CD4-positive, alpha-beta T cell treated with Interleukin-2 at 100 ng/mL for 4 hours (primary cell): ENCODE measurements around the gene NOTCH1.

Source experiments
- DNase-seq: peaks from one replicate; pipeline ENCODE4 v3.0.0-alpha.2; 2020; ENCODE audit warnings: low spot score

Gene NOTCH1

GRCh38 chr9:136516191-136516654 is 29.6 kb downstream of the NOTCH1 start:
- no peak for DNase-seq

GRCh38 chr9:136515276-136515675 is 30.6 kb downstream of the NOTCH1 start:
- DNase-seq, result no peak

GRCh38 chr9:136514022-136514714 is 31.7 kb downstream of the NOTCH1 start:
- DNase-seq, result no peak

- DNase-seq, result no peak
These were observed 32.7 kb downstream of the NOTCH1 start for GRCh38 chr9:136513191-136513590.

- DNase-seq, result no peak
These were observed 33.2 kb downstream of the NOTCH1 start for GRCh38 chr9:136512651-136513071.

- no peak for DNase-seq
These were observed 33.9 kb downstream of the NOTCH1 start for GRCh38 chr9:136511670-136512592.

- DNase-seq, result no peak
These were observed 34.6 kb downstream of the NOTCH1 start for GRCh38 chr9:136511144-136511669.

- DNase-seq, result no peak
These were observed 35.3 kb downstream of the NOTCH1 start for GRCh38 chr9:136510561-136510960.

GRCh38 chr9:136509549-136509948 is 36.3 kb downstream of the NOTCH1 start:
- DNase-seq, result no peak

GRCh38 chr9:136508729-136509500 is 36.9 kb downstream of the NOTCH1 start:
- DNase-seq, result no peak

- no peak for DNase-seq
These were observed 37.9 kb downstream of the NOTCH1 start for GRCh38 chr9:136507992-136508375.

GRCh38 chr9:136507221-136507991 is 38.4 kb downstream of the NOTCH1 start:
- no peak for DNase-seq

- no peak for DNase-seq
These were observed 39.4 kb downstream of the NOTCH1 start for GRCh38 chr9:136506425-136506824.

- DNase-seq, result no peak
These were observed 40.1 kb downstream of the NOTCH1 start for GRCh38 chr9:136505406-136506403.

GRCh38 chr9:136504512-136505348 is 41.1 kb downstream of the NOTCH1 start:
- no peak for DNase-seq

- DNase-seq, result no peak
These were observed 42.8 kb downstream of the NOTCH1 start for GRCh38 chr9:136502940-136503550.

GRCh38 chr9:136502196-136502595 is 43.7 kb downstream of the NOTCH1 start:
- DNase-seq, result no peak

- DNase-seq, result no peak
These were observed 44.2 kb downstream of the NOTCH1 start for GRCh38 chr9:136501686-136502085.
